Endodermal cell (in vitro differentiated cells): ENCODE data around the gene FAM228A. TPM values are rescaled to one million over a fixed set of nuclear protein-coding genes. Genes with fewer than 3 reads are reported as not detected.

Source experiments
- DNase-seq: peaks from one replicate; pipeline ENCODE4 v3.0.0-alpha.2; 2017
- H3K27ac ChIP-seq: 2 replicates; pipeline ENCODE4 v1.5.1; 2013; ENCODE audit warnings: mild to moderate bottlenecking, low read depth, low read length, moderate library complexity
- H3K27me3 ChIP-seq: 2 replicates; pipeline ENCODE4 v1.6.1; 2013; ENCODE audit warnings: mild to moderate bottlenecking, low read length, moderate library complexity; ENCODE audit not compliant: insufficient read depth, control insufficient read depth, poor library complexity, severe bottlenecking
- H3K36me3 ChIP-seq: 2 replicates; pipeline ENCODE4 v1.7.0; 2013; ENCODE audit warnings: mild to moderate bottlenecking, low read length, moderate library complexity; ENCODE audit not compliant: control insufficient read depth, insufficient read depth
- H3K4me1 ChIP-seq: one replicate; pipeline ENCODE4 v1.7.0; 2013; ENCODE audit warnings: low read length; ENCODE audit not compliant: control insufficient read depth, insufficient read depth
- H3K4me3 ChIP-seq: 2 replicates; pipeline ENCODE4 v1.5.1; 2013; ENCODE audit warnings: mild to moderate bottlenecking, low read length, moderate library complexity
- H3K9ac ChIP-seq: 2 replicates; pipeline ENCODE4 v1.6.1; 2013; ENCODE audit warnings: mild to moderate bottlenecking, low read length, moderate library complexity; ENCODE audit not compliant: poor library complexity, severe bottlenecking; ENCODE audit errors: extremely low read depth
- H3K9me3 ChIP-seq: 2 replicates; pipeline ENCODE4 v1.6.1; 2013; ENCODE audit warnings: mild to moderate bottlenecking, low read length, moderate library complexity; ENCODE audit not compliant: control insufficient read depth
- H3K27ac Mint-ChIP-seq: 2 replicates; pipeline ENCODE4 v1.8.0; 2020; ENCODE audit warnings: mixed read lengths
- H3K27me3 Mint-ChIP-seq: 2 replicates; pipeline ENCODE4 v1.8.0; 2021; ENCODE audit warnings: mild to moderate bottlenecking, mixed read lengths; ENCODE audit not compliant: insufficient read depth
- H3K36me3 Mint-ChIP-seq: 2 replicates; pipeline ENCODE4 v1.8.0; 2020; ENCODE audit warnings: low read depth, mixed read lengths
- H3K4me1 Mint-ChIP-seq: 2 replicates; pipeline ENCODE4 v1.8.0; 2020; ENCODE audit warnings: mixed read lengths
- H3K4me3 Mint-ChIP-seq: 2 replicates; pipeline ENCODE4 v1.8.0; 2020; ENCODE audit warnings: mild to moderate bottlenecking, moderate library complexity, mixed read lengths
- H3K9me3 Mint-ChIP-seq: 2 replicates; pipeline ENCODE4 v1.8.0; 2020; ENCODE audit warnings: mild to moderate bottlenecking, mixed read lengths
- CTCF ChIP-seq: fragments of 200-600 bp; sonication (generic); conservative IDR thresholded peaks from 2 replicates; pipeline ENCODE4 v1.5.0; 2021; ENCODE audit warnings: antibody characterized with exemption, mild to moderate bottlenecking
- WGBS, 2 experiments: methylation state at CpG; one replicate each; pipeline versions ENCODE4 v1.1.5 to v1.1.7; 2013; ENCODE audit warnings: missing lambda C conversion rate in 2 of 2, mixed read lengths in 1 of 2; ENCODE audit not compliant: insufficient coverage in 1 of 2, insufficient read length in 1 of 2; 5-methylcytosine and 5-hydroxymethylcytosine counted together
- total RNA-seq, 2 donors: library from RNA; stranded (reverse); fragmentation: NEBNext Ultra II Directional in 1 of 2; extraction: Animal tissue kit (Norgen Biotek cat#: 25700) in 1 of 2; gene quantifications; 2 replicates in 1 of 2; 3 replicates in 1 of 2; pipeline ENCODE4 v1.2.1, GENCODE V29; 2021

Gene FAM228A
- total RNA-seq, 2 donors from 2014 or later: 0.53 TPM; not detected in 1

- peaks cover 33% of the 10 kb centered on the region for H3K36me3 Mint-ChIP-seq
- Histone ChIP-seq H3K27me3 (peaks cover 95% of the 10 kb centered on the region), H3K36me3 (no peaks in the 10 kb centered on the region), H3K9me3 (no peaks in the 10 kb centered on the region), H3K27ac (no peak overlapping the region), H3K9ac (no peak overlapping the region), H3K4me3 (no peak overlapping the region), H3K4me1 (no peaks in the 10 kb centered on the region)
- no peaks in the 10 kb centered on the region for H3K9me3 Mint-ChIP-seq
- WGBS, 2 experiments: 90 to 100% methylated on average over 1 to 6 of the region's 6 CpGs
- no peaks in the 10 kb centered on the region for H3K4me1 Mint-ChIP-seq
- no peak for DNase-seq
- TF ChIP-seq CTCF: no peak
- H3K4me3 Mint-ChIP-seq: no peak overlapping the region
- peaks cover 73% of the 10 kb centered on the region for H3K27me3 Mint-ChIP-seq
- H3K27ac Mint-ChIP-seq: no peak overlapping the region
Measured at GRCh38 chr2:24206242-24206641, 31.4 kb downstream of the FAM228A start.

DNA sequence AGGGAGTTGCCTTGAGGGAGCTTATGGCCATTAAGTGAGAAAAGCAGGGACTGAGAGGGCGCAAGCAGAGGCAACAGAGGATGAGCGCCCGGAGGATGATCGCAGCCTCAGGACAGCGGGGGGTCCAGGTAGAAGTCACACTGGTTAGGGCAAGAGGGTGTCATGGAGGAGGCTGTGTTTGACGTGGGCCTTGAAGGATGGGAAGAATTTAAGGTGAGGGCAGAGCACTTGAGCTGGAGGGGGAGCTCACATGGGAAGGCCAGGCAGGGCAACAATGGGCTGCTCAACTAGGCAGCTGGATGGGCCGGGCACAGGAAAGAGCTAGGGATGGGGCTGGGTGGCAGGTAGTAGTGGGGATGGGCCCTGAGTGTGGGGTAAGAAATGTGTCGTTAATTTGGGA, 31.9 kb downstream of the FAM228A start:
- H3K4me3 ChIP-seq: no peak overlapping the region
- TF ChIP-seq CTCF: no peak
- Mint-ChIP-seq H3K4me3 (no peak overlapping the region), H3K27me3 (peaks cover 71% of the 10 kb centered on the region), H3K27ac (no peak overlapping the region), H3K36me3 (peaks cover 33% of the 10 kb centered on the region), H3K9me3 (no peaks in the 10 kb centered on the region), H3K4me1 (no peaks in the 10 kb centered on the region)
- 83 to 88% methylated on average over 8 of the region's 8 CpGs for WGBS, 2 experiments
- H3K27ac ChIP-seq: no peak overlapping the region
- no peak overlapping the region for H3K9ac ChIP-seq
- H3K9me3 ChIP-seq: no peaks in the 10 kb centered on the region
- H3K27me3 ChIP-seq: peaks cover 94% of the 10 kb centered on the region
- no peaks in the 10 kb centered on the region for H3K4me1 ChIP-seq
- DNase-seq: no peak
- no peaks in the 10 kb centered on the region for H3K36me3 ChIP-seq

GRCh38 chr2:24207359-24207758, 32.5 kb downstream of the FAM228A start:
- H3K9ac ChIP-seq: no peak overlapping the region
- WGBS, 2 experiments: 86 to 87% methylated on average over 10 to 11 of the region's 11 CpGs
- peaks cover 95% of the 10 kb centered on the region for H3K27me3 ChIP-seq
- H3K4me1 ChIP-seq: no peaks in the 10 kb centered on the region
- no peaks in the 10 kb centered on the region for H3K36me3 ChIP-seq
- H3K4me3 ChIP-seq: no peak overlapping the region
- H3K27me3 Mint-ChIP-seq: peaks cover 73% of the 10 kb centered on the region
- no peaks in the 10 kb centered on the region for H3K4me1 Mint-ChIP-seq
- H3K27ac Mint-ChIP-seq: no peak overlapping the region
- no peaks in the 10 kb centered on the region for H3K9me3 Mint-ChIP-seq
- no peaks in the 10 kb centered on the region for H3K9me3 ChIP-seq
- TF ChIP-seq CTCF: no peak
- H3K4me3 Mint-ChIP-seq: no peak overlapping the region
- no peak for DNase-seq
- H3K27ac ChIP-seq: no peak overlapping the region
- peaks cover 33% of the 10 kb centered on the region for H3K36me3 Mint-ChIP-seq
